Fibroblast of mammary gland (primary cell): ENCODE results near the gene RNF157.
A peak's percentile ranks its signal among the peaks of the same experiment; 100 is the strongest.

Source experiments
- DNase-seq: peaks from one replicate; pipeline ENCODE4 v3.0.0-alpha.2; 2010; ENCODE audit warnings: low read depth
- H3K4me3 ChIP-seq: 2 replicates; pipeline ENCODE4 v1.5.1; 2011; ENCODE audit warnings: low read depth, mild to moderate bottlenecking, low read length, moderate library complexity; ENCODE audit not compliant: control insufficient read depth
- TF ChIP-seq, protein P1 (sequence below): conservative IDR thresholded peaks from 2 replicates; pipeline ENCODE4 v1.5.1; 2011; ENCODE audit warnings: low read depth, low read length, inconsistent platforms; ENCODE audit not compliant: control insufficient read depth, insufficient read depth

RNF157 gene

DNA sequence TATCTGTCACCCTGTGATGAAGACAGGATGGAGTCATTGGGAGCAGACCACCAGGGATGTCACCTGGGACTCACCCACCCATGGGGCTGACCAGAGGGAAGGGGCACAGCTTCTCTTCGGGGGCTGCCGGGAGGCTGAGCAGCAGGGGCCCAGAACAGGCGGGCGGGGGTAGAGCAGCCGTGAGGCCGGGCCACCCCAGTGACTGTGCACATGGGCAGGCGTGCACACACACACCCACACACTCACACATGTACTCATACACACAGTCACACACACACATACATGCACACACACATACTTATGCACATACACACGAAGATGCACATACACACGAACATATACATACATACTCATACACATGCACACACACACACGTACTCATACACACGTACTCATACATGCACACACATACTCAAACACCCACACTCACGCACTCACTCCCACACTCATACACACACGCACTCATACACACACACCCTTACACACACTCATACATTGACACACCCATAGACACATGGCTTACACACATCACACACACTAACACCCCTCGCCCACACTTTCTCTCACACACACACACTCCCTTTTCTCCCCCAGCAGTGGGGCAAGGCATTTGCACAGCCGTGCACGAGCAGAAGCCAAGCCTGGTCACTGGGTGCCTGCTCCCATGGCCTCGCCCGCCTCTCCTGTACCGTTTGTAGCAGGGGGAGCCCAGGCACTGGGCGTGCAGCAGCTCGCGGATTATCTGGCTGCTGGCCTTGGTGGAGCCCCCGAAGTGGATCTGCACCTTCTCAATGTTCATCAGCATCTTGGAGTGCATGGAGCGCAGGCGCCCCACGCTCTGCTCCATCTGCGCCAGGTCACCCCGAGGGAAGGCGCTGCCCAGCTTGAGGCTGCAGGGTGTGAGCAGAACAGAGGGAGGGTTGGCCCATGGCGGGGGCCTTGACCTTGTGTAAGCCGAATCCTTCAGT, 37.3 kb upstream of the RNF157 start:
- TF ChIP-seq, protein P1, sequence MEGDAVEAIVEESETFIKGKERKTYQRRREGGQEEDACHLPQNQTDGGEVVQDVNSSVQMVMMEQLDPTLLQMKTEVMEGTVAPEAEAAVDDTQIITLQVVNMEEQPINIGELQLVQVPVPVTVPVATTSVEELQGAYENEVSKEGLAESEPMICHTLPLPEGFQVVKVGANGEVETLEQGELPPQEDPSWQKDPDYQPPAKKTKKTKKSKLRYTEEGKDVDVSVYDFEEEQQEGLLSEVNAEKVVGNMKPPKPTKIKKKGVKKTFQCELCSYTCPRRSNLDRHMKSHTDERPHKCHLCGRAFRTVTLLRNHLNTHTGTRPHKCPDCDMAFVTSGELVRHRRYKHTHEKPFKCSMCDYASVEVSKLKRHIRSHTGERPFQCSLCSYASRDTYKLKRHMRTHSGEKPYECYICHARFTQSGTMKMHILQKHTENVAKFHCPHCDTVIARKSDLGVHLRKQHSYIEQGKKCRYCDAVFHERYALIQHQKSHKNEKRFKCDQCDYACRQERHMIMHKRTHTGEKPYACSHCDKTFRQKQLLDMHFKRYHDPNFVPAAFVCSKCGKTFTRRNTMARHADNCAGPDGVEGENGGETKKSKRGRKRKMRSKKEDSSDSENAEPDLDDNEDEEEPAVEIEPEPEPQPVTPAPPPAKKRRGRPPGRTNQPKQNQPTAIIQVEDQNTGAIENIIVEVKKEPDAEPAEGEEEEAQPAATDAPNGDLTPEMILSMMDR = no peak
- DNase-seq = no peak
- H3K4me3 ChIP-seq = no peak overlapping the region

DNA sequence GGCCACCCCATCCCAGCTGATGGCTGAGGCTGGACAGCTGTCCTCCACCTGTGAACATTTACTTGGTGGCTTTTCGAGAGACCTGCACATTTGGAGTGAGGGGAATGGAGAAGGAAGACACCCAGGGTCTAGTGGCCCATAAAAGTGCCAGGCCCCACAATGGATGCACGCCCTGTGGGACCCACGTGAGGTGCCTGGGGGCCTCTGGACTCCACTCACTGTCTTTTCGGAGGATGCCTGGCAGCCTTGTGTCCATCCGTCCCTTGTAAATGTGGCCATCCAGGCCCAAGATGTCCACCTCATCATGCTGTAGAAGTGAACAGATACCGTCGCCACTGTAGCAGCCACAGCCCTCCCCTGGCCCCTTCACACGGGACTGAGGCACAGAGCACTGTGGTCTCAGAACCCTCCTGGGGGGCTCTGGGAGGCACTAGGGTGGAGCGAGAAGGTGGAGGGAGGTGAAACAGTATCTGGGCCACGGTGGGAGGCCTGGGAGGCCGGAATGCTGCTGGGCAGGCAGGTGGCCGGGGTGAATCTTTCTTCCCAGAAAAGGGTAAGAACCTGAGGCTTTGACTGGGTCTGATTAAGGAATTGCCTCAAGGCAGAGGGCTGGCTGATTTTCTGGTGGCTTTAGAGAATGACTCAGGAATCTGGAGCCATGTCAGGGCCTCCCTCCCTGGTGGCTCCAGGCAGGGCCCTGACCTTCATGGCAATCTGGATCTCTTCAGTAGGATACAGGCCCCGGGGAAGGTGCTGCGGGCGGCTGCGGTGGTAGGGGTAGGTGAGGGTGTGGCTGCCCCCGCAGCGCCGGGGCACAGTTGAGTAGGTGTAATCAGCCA, 36.4 kb upstream of the RNF157 start:
- DNase-seq = peak; percentile 53
- no peak overlapping the region for H3K4me3 ChIP-seq
- TF ChIP-seq, protein P1 = no peak

DNA sequence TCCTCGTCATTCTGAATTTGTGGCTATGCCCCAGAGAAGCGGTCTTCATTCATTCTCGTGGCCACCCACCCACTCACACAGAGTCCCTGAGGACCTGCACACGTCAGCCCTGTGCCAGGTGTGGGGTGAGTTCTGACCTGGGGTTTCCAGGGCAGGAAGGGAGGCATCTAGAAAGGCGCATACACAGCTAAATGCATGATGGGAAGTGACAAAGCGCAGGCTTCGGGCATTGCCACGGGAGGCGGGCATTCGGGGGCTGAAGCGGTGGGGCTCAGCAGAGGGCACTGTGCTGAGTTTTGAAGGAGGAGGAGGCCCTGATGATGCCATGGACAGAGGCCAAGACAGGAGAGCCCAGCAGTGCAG, 35.8 kb upstream of the RNF157 start:
- DNase-seq = no peak
- no peak overlapping the region for H3K4me3 ChIP-seq
- TF ChIP-seq, protein P1 = no peak

DNA sequence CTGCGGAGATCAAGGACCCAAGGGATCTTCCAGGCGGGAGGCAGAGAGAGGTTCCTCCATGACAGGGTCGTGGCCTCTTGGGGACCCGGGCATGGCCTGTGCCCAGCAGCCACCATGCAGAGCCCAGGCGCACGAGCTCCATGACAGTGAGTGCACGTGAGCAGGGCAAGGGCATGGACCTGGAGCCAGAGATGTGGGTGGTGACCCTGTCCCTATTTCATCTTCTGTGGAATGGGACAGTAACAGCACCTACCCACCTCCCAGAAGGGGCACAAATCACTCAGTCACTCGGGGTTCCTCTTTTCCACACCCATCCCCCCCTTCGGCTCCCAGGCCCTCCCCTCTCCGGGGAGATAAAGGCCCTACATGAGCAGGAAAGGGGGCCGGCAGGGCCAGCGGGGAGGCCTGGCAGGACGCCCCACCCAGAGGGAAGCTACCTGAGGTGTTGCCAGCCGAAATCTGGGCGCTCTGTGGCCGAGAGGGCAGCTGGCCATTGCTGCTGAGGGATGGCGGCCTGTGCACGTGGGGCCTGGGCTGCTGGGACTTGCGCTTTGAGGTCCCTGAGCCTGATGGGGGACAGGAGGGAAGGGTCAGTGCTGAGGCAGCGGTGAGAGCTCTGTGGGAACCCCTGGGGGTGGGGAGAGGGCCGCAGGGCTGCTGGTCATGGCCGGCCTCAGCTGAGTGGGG, 35.2 kb upstream of the RNF157 start:
- TF ChIP-seq, protein P1 = no peak
- no peak overlapping the region for H3K4me3 ChIP-seq
- DNase-seq = no peak

DNA sequence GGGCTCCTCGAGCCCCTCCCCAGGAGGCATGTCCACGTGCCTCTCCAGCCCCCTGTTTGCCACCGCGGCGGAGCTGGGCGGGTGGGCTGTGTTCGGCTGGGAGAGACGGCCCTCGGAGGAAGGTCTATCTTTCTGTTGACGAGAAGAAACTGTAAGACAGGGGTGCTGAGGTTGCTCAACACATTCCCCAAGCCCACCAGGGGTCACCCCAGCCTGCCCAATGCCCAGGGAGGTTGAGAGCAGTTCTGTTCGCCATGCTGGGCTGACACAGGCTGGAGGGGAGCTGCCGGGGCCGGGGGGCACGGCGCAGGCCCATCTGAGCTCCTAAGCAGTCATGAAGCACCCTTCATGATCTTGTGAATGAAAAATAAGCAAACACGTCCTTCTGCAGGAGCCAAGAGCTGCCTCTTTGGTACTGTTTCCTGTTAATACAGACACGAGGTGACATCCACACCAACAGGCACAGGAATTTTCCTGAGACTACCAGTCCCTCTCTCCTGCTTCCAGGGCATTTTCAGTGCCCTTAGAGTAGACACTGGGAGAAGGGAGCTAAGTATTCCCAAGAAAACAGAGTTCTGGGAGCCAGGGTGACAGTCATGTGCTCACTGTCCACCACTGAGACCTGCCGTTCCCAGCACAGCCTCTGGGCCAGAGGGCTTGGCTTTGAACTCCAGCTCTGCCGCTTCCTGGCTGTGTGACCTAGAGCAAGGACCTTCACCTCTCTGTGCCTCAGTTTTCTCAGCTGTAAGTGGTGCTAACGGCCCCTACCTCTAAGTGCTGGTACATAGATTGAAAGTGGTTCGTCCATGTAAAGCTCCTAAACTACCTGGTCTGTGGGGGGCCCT, 34.0 kb upstream of the RNF157 start:
- no peak for DNase-seq
- TF ChIP-seq, protein P1 = no peak
- no peak overlapping the region for H3K4me3 ChIP-seq

DNA sequence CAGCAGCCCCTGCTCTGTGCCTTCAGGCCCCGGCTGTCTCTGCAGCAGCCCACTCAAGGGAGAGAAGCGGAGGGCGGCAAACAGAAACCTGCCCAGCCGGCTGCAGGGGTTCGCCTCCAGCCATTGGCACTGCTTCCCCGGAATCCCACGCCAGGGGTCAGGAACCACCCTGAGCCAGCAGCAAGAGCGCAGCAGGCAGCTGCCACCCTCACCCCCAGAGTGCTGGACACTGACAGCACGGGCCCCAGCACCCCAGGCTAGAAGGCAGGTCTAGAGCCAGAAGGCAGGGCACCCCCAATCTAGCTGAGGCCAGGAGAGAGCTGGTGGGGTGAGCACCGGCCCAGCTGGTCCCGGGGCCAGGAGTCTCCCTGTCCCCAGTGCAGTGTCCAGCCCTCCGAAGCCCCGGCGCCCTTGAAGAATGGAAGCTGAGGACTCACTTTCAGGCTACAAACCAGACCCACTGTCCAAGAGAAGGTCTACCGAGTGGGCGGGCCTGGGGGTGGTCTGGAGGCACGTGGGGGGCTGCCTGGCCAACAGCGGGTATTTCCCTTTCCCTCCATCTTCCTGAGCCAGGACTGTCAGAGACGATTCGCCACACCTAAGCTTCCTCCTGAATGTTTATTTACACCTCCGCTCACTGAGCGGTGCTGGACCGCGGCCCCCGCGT, 33.3 kb upstream of the RNF157 start:
- DNase-seq = no peak
- H3K4me3 ChIP-seq = no peak overlapping the region
- TF ChIP-seq, protein P1 = no peak
